Measurements from ENCODE around the gene GAS6. TPM values are rescaled to one million over a fixed set of nuclear protein-coding genes. Genes with fewer than 3 reads are reported as not detected.

GAS6 gene
- total RNA-seq, 1 donor from 2014 or later, result 14.8 TPM

DNA sequence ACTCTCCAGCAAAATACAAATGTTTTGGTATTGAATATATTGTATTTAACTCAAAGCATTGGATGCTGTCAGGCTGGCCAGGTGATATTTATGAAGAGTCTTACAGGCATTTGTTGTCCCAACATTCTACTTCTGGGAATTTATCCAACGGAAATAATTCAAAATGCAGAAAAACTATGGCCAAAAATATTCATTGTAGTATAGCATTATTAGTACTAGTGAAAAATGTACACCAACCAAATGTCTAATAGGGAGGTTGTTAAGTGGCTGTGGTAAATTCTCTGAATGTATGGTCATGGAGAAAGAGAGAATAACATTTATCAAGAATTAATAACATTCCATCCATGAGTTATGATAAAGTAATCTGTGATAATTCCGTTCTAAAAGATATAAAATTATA is 38.6 kb upstream of the GAS6 start:
- no peak for DNase-seq (ENCODE audit: extremely low spot score, unreplicated experiment)
- no peaks in the 10 kb centered on the region for H3K9me3 Mint-ChIP-seq (ENCODE audit: unreplicated experiment)
- no peak overlapping the region for H3K27ac Mint-ChIP-seq (ENCODE audit: unreplicated experiment)
- H3K4me1 Mint-ChIP-seq (ENCODE audit: unreplicated experiment), result peaks cover 8% of the 10 kb centered on the region
- H3K27me3 Mint-ChIP-seq (ENCODE audit: unreplicated experiment), result no peaks in the 10 kb centered on the region
- H3K36me3 Mint-ChIP-seq (ENCODE audit: unreplicated experiment), result no peaks in the 10 kb centered on the region
- TF ChIP-seq, protein P1, sequence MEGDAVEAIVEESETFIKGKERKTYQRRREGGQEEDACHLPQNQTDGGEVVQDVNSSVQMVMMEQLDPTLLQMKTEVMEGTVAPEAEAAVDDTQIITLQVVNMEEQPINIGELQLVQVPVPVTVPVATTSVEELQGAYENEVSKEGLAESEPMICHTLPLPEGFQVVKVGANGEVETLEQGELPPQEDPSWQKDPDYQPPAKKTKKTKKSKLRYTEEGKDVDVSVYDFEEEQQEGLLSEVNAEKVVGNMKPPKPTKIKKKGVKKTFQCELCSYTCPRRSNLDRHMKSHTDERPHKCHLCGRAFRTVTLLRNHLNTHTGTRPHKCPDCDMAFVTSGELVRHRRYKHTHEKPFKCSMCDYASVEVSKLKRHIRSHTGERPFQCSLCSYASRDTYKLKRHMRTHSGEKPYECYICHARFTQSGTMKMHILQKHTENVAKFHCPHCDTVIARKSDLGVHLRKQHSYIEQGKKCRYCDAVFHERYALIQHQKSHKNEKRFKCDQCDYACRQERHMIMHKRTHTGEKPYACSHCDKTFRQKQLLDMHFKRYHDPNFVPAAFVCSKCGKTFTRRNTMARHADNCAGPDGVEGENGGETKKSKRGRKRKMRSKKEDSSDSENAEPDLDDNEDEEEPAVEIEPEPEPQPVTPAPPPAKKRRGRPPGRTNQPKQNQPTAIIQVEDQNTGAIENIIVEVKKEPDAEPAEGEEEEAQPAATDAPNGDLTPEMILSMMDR (IDR thresholded peaks at IDR 0.05), result no peak
- no peak overlapping the region for H3K4me3 Mint-ChIP-seq (ENCODE audit: unreplicated experiment)

DNA sequence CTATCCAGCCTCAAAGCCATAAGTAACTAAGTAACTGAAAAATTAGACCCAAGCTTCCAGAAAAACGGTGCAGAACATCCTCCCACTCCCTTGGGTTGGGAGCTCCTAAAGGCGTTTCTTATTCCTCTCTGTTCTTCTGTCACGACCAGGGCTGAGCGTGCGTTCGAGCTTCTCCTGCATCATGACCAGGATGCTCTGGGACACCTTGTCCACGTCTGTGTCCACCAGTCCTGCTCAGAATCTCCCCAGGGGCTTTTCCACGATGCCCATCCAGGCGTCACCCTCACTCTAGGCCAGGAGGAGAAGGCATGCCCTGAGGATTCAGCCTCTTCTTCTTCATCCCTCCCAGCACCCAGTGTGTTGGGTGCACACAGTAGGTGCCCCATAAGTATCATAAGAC is 37.8 kb upstream of the GAS6 start:
- H3K27ac Mint-ChIP-seq (ENCODE audit: unreplicated experiment), result no peak overlapping the region
- TF ChIP-seq, protein P1 (IDR thresholded peaks at IDR 0.05), result no peak
- peaks cover 16% of the 10 kb centered on the region for H3K4me1 Mint-ChIP-seq (ENCODE audit: unreplicated experiment)
- H3K36me3 Mint-ChIP-seq (ENCODE audit: unreplicated experiment), result no peaks in the 10 kb centered on the region
- no peaks in the 10 kb centered on the region for H3K27me3 Mint-ChIP-seq (ENCODE audit: unreplicated experiment)
- DNase-seq (ENCODE audit: extremely low spot score, unreplicated experiment), result peak; percentile 53
- H3K4me3 Mint-ChIP-seq (ENCODE audit: unreplicated experiment), result no peak overlapping the region
- H3K9me3 Mint-ChIP-seq (ENCODE audit: unreplicated experiment), result no peaks in the 10 kb centered on the region

DNA sequence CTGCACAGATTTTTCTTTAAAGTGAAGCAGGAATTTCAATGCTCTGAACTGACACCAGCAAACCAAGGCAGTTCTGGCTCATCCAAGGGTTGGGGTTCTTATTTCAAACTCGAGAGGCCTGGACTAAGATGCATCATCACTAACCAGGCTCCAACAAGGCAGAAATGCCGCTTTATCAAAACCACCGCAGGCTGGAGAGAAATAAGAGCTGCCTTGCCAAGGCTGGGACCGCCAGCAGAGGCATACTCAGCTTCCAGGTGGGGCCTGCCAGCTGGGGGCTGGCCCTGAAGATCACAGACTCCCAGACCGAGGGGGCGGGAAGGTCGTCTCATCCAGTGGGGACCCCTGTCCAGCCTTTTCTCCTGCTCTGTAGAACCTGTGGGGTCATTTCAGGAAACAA is 37.4 kb upstream of the GAS6 start:
- Mint-ChIP-seq H3K27ac (ENCODE audit: unreplicated experiment) (no peak overlapping the region), H3K27me3 (ENCODE audit: unreplicated experiment) (no peaks in the 10 kb centered on the region), H3K4me3 (ENCODE audit: unreplicated experiment) (no peak overlapping the region), H3K4me1 (ENCODE audit: unreplicated experiment) (peaks cover 17% of the 10 kb centered on the region), H3K36me3 (ENCODE audit: unreplicated experiment) (no peaks in the 10 kb centered on the region), H3K9me3 (ENCODE audit: unreplicated experiment) (no peaks in the 10 kb centered on the region)
- TF ChIP-seq, protein P1 (IDR thresholded peaks at IDR 0.05), result no peak
- DNase-seq (ENCODE audit: extremely low spot score, unreplicated experiment), result peak; percentile 68

DNA sequence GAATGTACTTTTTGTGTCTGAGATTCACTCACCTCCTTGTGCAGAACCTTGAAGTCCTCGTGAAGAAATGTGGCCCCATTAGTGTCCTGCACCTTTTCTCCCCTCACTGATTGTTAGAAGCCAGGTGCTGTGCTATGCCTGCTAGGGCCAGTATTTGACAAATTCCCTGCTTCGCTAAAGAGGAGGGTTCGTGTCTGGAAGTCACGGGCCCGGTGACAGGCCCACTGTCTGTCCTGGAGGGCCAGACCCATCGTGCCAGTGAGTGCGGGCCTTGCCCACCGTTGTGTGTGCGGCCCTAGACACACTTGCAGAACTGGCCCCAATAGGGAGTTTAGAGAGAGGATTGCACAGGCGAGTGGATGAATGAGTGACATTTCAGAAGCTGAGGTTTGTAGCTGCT is 36.8 kb upstream of the GAS6 start:
- Mint-ChIP-seq H3K36me3 (ENCODE audit: unreplicated experiment) (no peaks in the 10 kb centered on the region), H3K4me3 (ENCODE audit: unreplicated experiment) (no peak overlapping the region), H3K27me3 (ENCODE audit: unreplicated experiment) (no peaks in the 10 kb centered on the region), H3K9me3 (ENCODE audit: unreplicated experiment) (no peaks in the 10 kb centered on the region), H3K4me1 (ENCODE audit: unreplicated experiment) (peaks cover 17% of the 10 kb centered on the region), H3K27ac (ENCODE audit: unreplicated experiment) (no peak overlapping the region)
- TF ChIP-seq, protein P1 (IDR thresholded peaks at IDR 0.05), result no peak
- DNase-seq (ENCODE audit: extremely low spot score, unreplicated experiment), result peak; percentile 63

DNA sequence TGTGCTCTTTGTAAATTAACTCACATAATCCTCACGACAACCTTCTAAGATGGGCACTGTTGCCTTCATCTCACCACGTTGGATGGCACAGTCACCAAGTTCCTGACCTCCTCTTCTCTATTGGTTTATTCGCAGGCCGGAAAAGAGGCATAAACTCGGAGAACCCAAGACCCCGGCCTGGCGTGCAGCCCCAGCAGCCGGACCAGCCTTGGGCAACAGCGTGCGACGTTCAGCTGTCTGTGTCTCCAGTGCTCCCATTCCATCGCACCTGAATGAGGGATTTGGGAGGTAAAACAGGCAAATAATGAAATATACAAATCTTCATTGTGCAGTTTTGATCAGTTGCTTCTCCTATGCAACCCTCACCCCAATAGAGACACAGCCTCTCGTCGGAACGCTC is 34.5 kb upstream of the GAS6 start:
- Mint-ChIP-seq H3K4me3 (ENCODE audit: unreplicated experiment) (no peak overlapping the region), H3K27me3 (ENCODE audit: unreplicated experiment) (peaks cover 4% of the 10 kb centered on the region), H3K9me3 (ENCODE audit: unreplicated experiment) (peaks cover 6% of the 10 kb centered on the region), H3K36me3 (ENCODE audit: unreplicated experiment) (no peaks in the 10 kb centered on the region), H3K4me1 (ENCODE audit: unreplicated experiment) (peaks cover 17% of the 10 kb centered on the region), H3K27ac (ENCODE audit: unreplicated experiment) (no peak overlapping the region)
- peak; percentile 69 for DNase-seq (ENCODE audit: extremely low spot score, unreplicated experiment)
- TF ChIP-seq, protein P1 (IDR thresholded peaks at IDR 0.05), result no peak
